GM21723 (cell line): ENCODE measurements around the gene SBK1.
"Not testable (repeated sequence)": the region's sequence is repeated elsewhere in the genome, so short reads cannot be mapped to it uniquely, and the experiment has no call there.

Source experiments
- ATAC-seq: cut with Tn5 transposase; IDR thresholded peaks from one replicate; pipeline ENCODE4 v1.9.1; 2021; ENCODE audit warnings: mild to moderate bottlenecking, moderate library complexity; ENCODE audit not compliant: unreplicated experiment

Gene SBK1

DNA sequence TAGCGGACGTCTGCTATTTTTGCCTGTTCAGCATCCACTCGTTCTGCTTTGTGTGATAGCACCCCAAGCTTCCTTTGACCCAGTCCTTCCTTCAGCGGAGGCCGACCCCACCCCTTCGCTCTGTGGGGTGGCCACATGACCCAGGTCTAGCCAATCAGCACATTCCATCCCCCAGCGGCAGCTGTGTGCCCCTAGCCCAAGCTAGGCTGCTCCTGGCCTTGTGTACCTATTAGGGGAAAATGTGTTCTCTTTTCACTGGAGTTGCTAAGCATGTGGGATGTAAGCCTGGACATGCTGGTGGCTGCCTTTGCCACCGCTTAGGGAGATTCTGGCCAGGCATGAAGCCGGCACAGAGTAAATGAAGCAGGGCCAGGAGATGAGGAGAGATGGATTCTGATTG is 37.9 kb downstream of the SBK1 start:
- ATAC-seq, result not testable (repeated sequence)

DNA sequence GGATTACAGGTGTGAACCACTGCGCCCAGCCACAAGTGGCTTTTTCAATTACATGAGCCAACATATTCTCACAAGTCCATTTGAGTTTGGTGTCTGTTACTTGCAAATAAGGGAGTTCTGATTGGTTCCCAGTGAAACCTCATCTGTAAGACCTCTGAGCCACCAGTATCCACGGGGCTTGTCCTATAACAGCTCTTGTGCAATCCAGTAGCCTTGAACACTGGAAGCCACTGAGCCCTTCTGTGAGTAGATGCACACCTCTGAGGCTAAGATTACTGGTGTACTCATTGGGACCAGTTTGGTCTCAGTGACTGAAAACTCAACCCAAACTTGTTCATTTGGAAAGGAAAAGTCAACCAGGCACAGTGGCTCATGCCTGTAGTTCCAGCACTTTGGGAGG is 38.7 kb downstream of the SBK1 start:
- ATAC-seq, result not testable (repeated sequence)

DNA sequence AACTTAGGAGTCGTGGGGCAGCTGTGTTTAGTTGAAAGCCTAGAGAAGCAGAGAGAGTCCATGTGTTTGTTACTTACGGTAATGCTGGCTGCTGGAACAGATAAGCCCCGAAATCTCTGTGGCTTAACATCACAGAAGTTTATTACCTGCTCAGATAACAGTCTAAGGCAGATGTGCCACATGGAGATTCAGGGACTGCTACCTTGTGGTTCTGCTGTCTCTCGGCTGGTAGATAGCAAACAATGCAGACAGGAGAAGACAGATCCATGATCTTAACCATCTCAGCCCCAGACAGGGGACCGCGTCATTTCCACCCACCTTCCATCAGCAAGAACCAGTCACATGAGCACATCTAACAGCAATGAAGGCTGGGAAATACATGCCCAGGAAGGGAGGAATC is 40.3 kb downstream of the SBK1 start:
- not testable (repeated sequence) for ATAC-seq

DNA sequence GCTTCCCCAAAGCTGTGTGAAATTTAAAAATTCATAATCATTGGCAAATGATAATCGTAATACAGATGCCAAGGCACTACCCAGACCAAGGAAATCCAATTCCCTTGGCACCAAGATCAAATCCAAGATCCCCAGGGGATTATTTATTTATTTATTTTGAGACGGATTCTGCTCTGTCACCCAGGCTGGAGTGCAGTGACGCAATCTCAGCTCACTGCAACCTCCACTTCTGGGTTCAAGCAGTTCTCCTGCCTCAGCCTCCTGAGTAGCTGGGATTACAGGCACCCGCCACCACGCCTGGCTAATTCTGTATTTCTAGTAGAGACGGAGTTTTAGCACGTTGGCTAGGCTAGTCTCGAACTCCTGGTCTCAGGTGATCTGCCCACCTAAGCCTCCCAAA is 43.4 kb downstream of the SBK1 start:
- not testable (repeated sequence) for ATAC-seq

DNA sequence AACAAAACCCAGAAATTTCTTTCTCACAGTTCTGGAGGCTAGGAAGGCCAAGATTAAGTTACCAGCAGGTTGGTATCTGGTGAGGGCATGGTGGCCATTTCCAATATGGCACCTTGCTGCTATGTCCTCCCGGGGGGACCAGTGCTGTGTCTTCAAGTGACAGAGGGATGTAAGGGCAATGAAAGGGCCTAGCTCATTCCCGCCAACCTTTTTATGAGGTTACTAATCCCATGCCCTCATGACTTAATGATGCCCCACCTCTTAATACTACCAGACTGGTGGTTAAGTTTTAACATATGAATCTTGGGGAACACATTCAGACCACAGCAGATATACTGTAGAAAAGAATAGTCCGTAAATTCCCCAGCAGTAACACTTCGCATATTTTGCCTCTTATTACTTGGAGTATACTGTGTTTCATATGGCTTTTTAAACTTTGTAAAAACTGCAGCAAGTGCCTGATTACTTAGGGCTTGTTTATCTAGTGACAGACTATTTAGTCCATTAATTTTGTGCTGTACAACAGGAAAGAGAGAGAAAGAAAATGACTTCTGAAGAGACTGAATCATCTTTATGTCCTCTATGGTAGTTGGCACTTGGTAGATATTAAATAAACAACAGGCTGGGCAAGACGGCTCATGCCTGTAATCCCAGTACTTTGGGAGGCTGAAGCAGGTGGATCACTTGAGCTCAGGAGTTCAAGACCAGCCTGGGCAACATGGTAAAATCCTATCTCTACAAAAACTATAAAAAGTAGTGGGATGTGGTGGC is 44.8 kb downstream of the SBK1 start:
- not testable (repeated sequence) for ATAC-seq

DNA sequence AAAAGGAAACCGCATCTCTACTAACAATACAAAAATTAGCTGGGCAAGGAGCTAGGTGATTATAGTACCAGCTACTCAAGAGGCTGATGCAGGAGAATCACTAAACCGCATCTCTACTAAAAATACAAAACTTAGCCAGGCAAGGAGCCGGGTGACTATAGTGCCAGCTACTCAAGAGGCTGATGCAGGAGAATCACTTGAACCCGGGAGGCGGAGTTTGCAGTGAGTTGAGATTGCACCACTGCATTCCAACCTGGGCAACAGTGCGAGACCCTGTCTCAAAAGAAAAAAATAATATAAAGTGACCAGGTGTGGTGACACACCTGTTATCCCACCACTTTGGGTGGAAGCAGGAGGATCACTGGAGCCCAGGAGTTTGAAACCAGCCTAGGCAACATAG is 45.9 kb downstream of the SBK1 start:
- ATAC-seq, result not testable (repeated sequence)

DNA sequence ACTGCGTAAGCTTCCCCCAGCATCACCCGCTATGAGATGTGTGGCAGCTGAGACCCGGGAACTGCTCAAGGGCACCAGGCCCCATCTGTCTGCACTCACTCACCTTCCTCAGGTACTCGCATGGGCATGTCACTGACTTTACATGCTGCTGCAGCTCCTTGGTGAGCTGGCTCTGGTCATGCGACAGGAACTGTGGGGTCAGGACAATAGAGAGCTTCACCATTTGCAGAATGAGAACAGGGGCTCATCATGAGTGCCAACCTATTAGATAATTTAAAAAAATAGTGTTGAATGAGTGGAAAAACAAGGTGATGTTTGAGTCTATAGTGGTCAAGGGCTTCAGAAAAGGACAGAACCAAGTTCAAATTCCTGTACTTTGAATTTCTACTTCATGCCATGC is 70.3 kb downstream of the SBK1 start:
- not testable (repeated sequence) for ATAC-seq

DNA sequence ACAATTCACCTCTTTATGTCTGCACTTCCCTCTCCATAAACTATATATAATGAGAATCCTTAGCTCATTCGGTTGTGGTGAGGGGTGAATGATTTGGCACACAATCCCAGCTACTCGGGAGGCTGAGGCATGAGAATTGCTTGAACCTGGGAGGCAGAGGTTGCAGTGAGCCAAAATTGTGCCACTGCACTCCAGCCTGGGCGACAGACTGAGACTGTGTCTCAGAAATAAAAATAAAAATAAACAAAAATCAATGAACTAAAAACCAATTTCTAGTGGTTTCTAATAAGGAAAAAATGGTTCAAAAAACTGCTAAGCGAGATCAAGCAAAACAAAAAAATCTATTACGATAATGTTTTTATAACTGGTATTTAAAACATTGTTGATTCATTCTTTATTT is 71.1 kb downstream of the SBK1 start, which contains the start of gene NPIPB6:
NPIPB6 (minus strand) TSS at position 101 of the 400 bp plus-strand sequence. CDS start 686 bp downstream, outside the sequence.
- ATAC-seq, result not testable (repeated sequence)

DNA sequence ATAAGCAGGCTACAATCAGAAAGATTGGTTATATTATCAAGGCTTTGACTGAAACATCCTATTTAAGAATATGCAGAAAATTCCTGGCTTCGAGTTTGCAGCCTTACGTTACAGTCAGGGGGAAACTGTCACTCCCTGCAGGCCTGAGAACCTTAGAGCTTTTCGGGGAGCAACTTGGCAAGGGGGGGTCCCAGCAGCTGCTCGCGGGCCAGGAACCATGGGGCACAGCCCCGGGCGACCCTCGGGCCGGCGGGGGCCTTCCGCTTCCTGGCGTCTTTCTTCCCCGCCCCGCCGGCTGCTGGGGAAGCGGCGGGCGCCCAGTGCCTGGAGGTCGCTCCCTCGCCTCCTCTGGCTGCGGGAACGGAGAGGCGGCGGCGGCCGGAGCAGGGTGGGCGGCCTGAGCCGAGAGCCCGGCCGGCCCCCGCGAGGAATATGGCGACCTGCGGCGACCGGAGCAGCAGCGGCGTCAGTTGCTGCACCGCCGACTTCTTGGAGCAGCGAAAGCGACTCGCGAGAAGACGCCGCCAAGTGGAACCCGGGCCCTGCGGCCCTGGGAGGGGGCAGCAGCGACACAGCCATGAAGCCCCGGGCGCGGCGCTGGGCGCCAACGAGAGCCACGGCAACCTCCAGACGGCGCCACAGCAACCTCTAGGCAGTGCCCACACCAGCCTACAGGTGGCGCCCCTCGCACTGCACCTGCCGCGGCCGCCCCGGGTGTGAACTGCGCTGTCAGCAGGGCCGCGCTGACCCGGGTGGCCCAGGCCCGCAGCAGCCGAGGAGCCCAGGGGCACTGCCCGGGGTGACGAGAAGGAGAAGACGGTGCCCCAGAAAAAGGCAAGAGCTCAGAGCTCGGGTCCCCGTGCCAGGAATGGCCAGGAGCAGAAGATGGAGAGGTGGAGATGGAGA is 72.2 kb downstream of the SBK1 start:
- ATAC-seq, result peak; percentile 93

DNA sequence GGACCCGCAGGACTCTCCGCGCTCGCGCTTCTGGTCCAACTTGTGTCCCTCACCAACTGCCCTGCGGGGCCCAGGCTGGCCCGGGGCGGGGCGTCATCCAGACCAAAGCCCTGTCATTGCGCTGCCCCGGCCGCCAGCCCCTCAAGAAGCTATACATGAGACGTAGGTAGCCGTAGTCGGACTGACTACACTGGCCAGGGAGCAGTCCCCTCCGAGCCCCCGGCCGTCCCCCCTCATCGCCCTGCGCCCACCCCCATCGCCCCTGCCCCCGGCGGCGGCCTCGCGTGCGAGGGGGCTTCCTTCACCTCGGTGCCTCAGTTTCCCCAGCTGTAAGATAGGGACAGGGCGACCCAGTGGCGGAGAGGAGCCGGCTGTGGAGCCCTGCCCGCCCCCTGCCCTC is 75.6 kb downstream of the SBK1 start:
- not testable (repeated sequence) for ATAC-seq
